ENCODE data around the gene SPIB.
"Not testable (repeated sequence)": the region's sequence is repeated elsewhere in the genome, so short reads cannot be mapped to it uniquely, and the experiment has no call there.

The SPIB gene

DNA sequence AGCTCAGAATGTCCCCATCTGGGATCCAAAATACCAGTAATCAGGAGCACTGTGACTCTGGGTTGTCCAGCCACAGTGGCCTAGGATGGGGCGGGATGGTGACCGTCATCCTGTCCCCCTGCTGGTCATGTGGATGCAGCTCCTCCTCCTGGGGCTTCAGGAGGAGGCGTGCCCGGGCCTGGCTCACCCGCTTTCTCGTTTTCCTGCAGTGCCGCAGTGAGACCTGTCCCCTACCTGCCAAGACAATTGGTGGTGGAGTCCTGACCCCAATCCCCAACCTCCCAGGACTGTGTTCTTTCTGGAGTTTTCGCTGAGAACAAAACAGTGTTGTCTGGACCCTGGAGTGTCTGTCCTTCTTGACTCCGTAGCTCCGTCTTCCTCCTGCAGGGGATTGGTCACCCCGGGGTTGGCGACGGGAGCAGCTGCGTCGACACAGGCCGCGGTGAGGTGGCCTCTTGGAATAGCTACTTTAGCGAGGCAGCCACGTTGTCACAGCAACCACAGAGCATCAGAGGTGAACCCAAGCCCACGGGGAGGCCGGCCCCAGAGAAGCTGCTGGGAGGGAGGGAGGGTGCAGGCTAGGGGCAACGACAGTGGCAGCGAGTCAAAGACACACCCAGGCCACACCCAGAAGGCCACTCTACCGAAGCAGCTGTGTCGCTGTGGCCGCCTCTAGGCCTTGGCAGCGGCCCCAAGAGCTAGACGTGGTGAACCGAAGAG is 47.4 kb downstream of the SPIB start:
- peak; percentile 24; the same call in 1 of the 3 replicates for ATAC-seq
- TF ChIP-seq ZNF70 (CRISPR knock-in tag; IDR thresholded peaks at IDR 0.05) = no peak
- no peak for TF ChIP-seq GLIS3 (CRISPR knock-in tag; IDR thresholded peaks at IDR 0.05)
- no peak for TF ChIP-seq ZFP3 (CRISPR knock-in tag; IDR thresholded peaks at IDR 0.05)
- no peak for TF ChIP-seq ZNF8 (CRISPR knock-in tag; IDR thresholded peaks at IDR 0.05)
- TF ChIP-seq SNAI2 (CRISPR knock-in tag; IDR thresholded peaks at IDR 0.05) = no peak
- no peak for TF ChIP-seq TCF4 (CRISPR knock-in tag; IDR thresholded peaks at IDR 0.05; ENCODE audit: borderline replicate concordance)
- TF ChIP-seq, protein P1, sequence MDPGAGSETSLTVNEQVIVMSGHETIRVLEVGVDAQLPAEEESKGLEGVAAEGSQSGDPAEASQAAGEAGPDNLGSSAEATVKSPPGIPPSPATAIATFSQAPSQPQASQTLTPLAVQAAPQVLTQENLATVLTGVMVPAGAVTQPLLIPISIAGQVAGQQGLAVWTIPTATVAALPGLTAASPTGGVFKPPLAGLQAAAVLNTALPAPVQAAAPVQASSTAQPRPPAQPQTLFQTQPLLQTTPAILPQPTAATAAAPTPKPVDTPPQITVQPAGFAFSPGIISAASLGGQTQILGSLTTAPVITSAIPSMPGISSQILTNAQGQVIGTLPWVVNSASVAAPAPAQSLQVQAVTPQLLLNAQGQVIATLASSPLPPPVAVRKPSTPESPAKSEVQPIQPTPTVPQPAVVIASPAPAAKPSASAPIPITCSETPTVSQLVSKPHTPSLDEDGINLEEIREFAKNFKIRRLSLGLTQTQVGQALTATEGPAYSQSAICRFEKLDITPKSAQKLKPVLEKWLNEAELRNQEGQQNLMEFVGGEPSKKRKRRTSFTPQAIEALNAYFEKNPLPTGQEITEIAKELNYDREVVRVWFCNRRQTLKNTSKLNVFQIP (CRISPR knock-in tag; IDR thresholded peaks at IDR 0.05; ENCODE audit: borderline replicate concordance, low read depth) = no peak
- TF ChIP-seq ESRRG (CRISPR knock-in tag; IDR thresholded peaks at IDR 0.05) = no peak
- TF ChIP-seq, protein P2, sequence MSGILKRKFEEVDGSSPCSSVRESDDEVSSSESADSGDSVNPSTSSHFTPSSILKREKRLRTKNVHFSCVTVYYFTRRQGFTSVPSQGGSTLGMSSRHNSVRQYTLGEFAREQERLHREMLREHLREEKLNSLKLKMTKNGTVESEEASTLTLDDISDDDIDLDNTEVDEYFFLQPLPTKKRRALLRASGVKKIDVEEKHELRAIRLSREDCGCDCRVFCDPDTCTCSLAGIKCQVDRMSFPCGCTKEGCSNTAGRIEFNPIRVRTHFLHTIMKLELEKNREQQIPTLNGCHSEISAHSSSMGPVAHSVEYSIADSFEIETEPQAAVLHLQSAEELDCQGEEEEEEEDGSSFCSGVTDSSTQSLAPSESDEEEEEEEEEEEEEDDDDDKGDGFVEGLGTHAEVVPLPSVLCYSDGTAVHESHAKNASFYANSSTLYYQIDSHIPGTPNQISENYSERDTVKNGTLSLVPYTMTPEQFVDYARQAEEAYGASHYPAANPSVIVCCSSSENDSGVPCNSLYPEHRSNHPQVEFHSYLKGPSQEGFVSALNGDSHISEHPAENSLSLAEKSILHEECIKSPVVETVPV (CRISPR knock-in tag; IDR thresholded peaks at IDR 0.05) = no peak
- TF ChIP-seq PPARA (CRISPR knock-in tag; IDR thresholded peaks at IDR 0.05; ENCODE audit: borderline replicate concordance) = no peak

DNA sequence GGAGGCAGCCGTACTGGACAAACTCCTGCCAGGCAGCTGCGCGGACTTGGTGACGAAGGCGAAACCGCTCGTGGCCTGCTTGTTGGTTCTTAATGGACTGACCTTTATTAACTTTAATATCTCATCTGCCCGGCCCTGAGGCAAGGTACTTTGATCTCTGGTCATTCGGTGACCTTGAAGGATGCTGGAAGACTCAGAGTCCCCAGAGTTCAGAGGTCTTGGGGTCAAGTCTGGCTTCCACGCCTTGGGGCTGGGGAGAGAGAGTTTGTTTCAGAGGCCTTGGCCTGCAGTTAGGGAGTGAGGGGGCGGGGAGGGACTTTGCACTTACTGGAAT is 47.9 kb downstream of the SPIB start:
- no peak for ATAC-seq
- TF ChIP-seq OSR1 (CRISPR knock-in tag; IDR thresholded peaks at IDR 0.05) = no peak
- no peak for TF ChIP-seq ARNTL (CRISPR knock-in tag; IDR thresholded peaks at IDR 0.05; ENCODE audit: borderline replicate concordance, low read depth)
- no peak for TF ChIP-seq CSDC2 (CRISPR knock-in tag; IDR thresholded peaks at IDR 0.05)
- TF ChIP-seq, protein P3, sequence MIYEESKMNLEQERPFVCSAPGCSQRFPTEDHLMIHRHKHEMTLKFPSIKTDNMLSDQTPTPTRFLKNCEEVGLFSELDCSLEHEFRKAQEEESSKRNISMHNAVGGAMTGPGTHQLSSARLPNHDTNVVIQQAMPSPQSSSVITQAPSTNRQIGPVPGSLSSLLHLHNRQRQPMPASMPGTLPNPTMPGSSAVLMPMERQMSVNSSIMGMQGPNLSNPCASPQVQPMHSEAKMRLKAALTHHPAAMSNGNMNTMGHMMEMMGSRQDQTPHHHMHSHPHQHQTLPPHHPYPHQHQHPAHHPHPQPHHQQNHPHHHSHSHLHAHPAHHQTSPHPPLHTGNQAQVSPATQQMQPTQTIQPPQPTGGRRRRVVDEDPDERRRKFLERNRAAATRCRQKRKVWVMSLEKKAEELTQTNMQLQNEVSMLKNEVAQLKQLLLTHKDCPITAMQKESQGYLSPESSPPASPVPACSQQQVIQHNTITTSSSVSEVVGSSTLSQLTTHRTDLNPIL (CRISPR knock-in tag; IDR thresholded peaks at IDR 0.05; ENCODE audit: low read depth) = no peak
- TF ChIP-seq GLIS3 (CRISPR knock-in tag; IDR thresholded peaks at IDR 0.05) = no peak
- TF ChIP-seq PPARA (CRISPR knock-in tag; IDR thresholded peaks at IDR 0.05; ENCODE audit: borderline replicate concordance) = no peak
- no peak for TF ChIP-seq ZNF70 (CRISPR knock-in tag; IDR thresholded peaks at IDR 0.05)

DNA sequence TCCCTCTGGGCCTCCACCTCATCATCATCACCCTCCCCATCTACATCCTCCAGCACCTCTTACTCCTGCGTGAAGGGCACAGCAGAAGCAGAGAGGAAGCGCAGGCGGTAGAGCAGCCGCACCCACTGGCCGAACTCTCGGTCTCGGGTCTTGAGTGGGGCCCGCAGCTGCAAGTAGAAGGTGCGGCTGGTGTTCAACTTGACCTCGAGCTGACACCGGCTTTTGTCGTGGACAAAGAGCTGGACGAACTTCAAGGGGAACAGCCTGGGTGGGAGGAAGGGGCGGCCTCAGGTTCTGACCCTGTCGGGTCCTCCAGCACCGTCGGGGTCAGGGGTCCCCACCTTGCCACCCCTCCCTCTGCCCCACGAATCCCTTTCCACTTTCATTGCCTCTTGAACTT is 48.8 kb downstream of the SPIB start:
- no peak for TF ChIP-seq ZFP30 (CRISPR knock-in tag; IDR thresholded peaks at IDR 0.05)
- no peak for TF ChIP-seq RARB (CRISPR knock-in tag; IDR thresholded peaks at IDR 0.05)
- no peak for TF ChIP-seq ZNF70 (CRISPR knock-in tag; IDR thresholded peaks at IDR 0.05)
- TF ChIP-seq GLIS3 (CRISPR knock-in tag; IDR thresholded peaks at IDR 0.05) = no peak
- TF ChIP-seq TCF4 (CRISPR knock-in tag; IDR thresholded peaks at IDR 0.05; ENCODE audit: borderline replicate concordance) = no peak
- no peak for TF ChIP-seq BACH2 (CRISPR knock-in tag; IDR thresholded peaks at IDR 0.05; ENCODE audit: borderline replicate concordance)
- ATAC-seq = no peak

DNA sequence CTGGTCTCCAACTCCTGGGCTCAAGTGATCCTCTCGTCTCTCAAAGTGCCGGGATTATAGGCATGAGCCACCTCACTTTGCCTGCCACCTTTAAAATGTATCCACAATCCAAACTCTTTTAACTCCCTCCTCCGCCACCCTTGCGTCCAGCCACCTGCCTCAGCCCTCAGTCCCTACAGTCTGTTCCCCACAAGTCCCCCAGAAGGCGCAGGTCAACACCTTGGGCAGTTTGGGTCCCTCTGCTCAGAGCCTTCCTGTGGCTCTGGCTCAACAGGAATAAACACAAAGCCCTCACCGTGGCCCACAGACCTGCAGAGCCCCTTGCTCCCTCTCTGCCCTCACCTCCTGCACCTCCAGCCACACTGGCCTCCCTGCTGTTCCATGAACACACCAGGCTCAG is 50.1 kb downstream of the SPIB start:
- ATAC-seq = no peak

DNA sequence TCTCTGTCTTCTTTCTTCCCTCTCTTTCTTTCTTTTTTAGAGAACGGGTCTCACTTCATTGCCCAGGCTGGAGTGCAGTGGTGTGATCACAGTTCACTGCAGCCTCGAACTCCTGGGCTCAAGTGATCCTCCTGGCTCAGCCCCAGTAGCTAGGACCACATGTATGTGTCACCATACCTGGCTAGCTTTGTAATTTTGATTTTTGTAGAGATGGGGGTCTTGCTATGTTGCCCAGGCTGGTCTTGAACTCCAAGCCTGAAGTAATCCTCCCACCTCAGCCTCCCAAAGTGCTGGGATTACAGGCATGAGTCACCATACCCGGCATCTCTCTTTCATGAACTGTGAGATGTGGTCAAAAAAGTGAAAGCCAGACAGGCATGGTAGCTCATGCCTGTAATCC is 54.6 kb downstream of the SPIB start:
- not testable (repeated sequence) for ATAC-seq

More for the DNA sequence above, 50.1 kb downstream of the SPIB start:
- TF ChIP-seq, protein P3 (CRISPR knock-in tag; IDR thresholded peaks at IDR 0.05; ENCODE audit: low read depth) = no peak
- TF ChIP-seq, protein P2 (CRISPR knock-in tag; IDR thresholded peaks at IDR 0.05) = no peak
- no peak for TF ChIP-seq ZC3H10 (CRISPR knock-in tag; IDR thresholded peaks at IDR 0.05)
- TF ChIP-seq, protein P4, sequence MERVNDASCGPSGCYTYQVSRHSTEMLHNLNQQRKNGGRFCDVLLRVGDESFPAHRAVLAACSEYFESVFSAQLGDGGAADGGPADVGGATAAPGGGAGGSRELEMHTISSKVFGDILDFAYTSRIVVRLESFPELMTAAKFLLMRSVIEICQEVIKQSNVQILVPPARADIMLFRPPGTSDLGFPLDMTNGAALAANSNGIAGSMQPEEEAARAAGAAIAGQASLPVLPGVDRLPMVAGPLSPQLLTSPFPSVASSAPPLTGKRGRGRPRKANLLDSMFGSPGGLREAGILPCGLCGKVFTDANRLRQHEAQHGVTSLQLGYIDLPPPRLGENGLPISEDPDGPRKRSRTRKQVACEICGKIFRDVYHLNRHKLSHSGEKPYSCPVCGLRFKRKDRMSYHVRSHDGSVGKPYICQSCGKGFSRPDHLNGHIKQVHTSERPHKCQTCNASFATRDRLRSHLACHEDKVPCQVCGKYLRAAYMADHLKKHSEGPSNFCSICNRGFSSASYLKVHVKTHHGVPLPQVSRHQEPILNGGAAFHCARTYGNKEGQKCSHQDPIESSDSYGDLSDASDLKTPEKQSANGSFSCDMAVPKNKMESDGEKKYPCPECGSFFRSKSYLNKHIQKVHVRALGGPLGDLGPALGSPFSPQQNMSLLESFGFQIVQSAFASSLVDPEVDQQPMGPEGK (CRISPR knock-in tag; IDR thresholded peaks at IDR 0.05; ENCODE audit: borderline replicate concordance) = no peak
- no peak for TF ChIP-seq ZNF565 (CRISPR knock-in tag; conservative IDR thresholded peaks at IDR 0.05; ENCODE audit: low read depth)
- no peak for TF ChIP-seq ZNF8 (CRISPR knock-in tag; IDR thresholded peaks at IDR 0.05)
- no peak for TF ChIP-seq ZFP30 (CRISPR knock-in tag; IDR thresholded peaks at IDR 0.05)
- TF ChIP-seq TCF4 (CRISPR knock-in tag; IDR thresholded peaks at IDR 0.05; ENCODE audit: borderline replicate concordance) = no peak
- no peak for TF ChIP-seq ZFP3 (CRISPR knock-in tag; IDR thresholded peaks at IDR 0.05)
- TF ChIP-seq PPARA (CRISPR knock-in tag; IDR thresholded peaks at IDR 0.05; ENCODE audit: borderline replicate concordance) = no peak
- TF ChIP-seq ARNTL (CRISPR knock-in tag; IDR thresholded peaks at IDR 0.05; ENCODE audit: borderline replicate concordance, low read depth) = no peak
- no peak for TF ChIP-seq SNAI2 (CRISPR knock-in tag; IDR thresholded peaks at IDR 0.05)
- no peak for TF ChIP-seq CSDC2 (CRISPR knock-in tag; IDR thresholded peaks at IDR 0.05)
